IMR-90 (cell line): ENCODE measurements around the gene TNRC6B. TPM values are rescaled to one million over a fixed set of nuclear protein-coding genes. Genes with fewer than 3 reads are reported as not detected.

Source experiments
- ATAC-seq: fragments of 200-7000 bp; cut with Tn5 transposase; 2 replicates; pipeline ENCODE4 v1.9.1; 2020; ENCODE audit warnings: low read depth, mild to moderate bottlenecking, moderate library complexity
- BruUV-seq: library from RNA; stranded (reverse); fragments of 400-500 nt; replicated peaks from 2 replicates; lab custom pipeline; 2021; lab: Mats Ljungman, UMichigan
- CTCF ChIA-PET: fragments of 300-600 bp; formaldehyde crosslinking; extraction: SDS; loops from one replicate; lab custom pipeline; 2021; ENCODE audit warnings: antibody characterized with exemption; lab: Yijun Ruan, JAX
- POLR2A ChIA-PET: fragments of 300-600 bp; sonication (Branson Sonifier 250); formaldehyde crosslinking; loops from one replicate; lab custom pipeline; 2022; ENCODE audit warnings: antibody characterized with exemption; ENCODE audit not compliant: unreplicated experiment; lab: Charles Lee
- DNase-seq: peaks from one replicate; pipeline ENCODE4 v3.0.0; 2013
- H2AFZ ChIP-seq: replicated peaks from 2 replicates; pipeline ENCODE3; 2013; ENCODE audit warnings: low read length, mild to moderate bottlenecking; ENCODE audit not compliant: poor library complexity
- H2AK5ac ChIP-seq: 2 replicates; pipeline ENCODE4 v1.6.1; 2013; ENCODE audit warnings: low read depth, low read length, inconsistent platforms
- H2AK9ac ChIP-seq: replicated peaks from 2 replicates; pipeline ENCODE3; 2013; ENCODE audit warnings: mild to moderate bottlenecking, low read depth, low read length, moderate library complexity; ENCODE audit not compliant: poor library complexity
- H2BK120ac ChIP-seq: 2 replicates; pipeline ENCODE4 v1.6.1; 2013; ENCODE audit warnings: low read depth, low read length, inconsistent platforms
- H2BK15ac ChIP-seq: 3 replicates; pipeline ENCODE4 v1.6.1; 2013; ENCODE audit warnings: low read depth, low read length, inconsistent platforms
- H2BK20ac ChIP-seq: 2 replicates; pipeline ENCODE4 v1.6.1; 2013; ENCODE audit warnings: low read depth, mild to moderate bottlenecking, inconsistent platforms, low read length, moderate library complexity
- H2BK5ac ChIP-seq: 2 replicates; pipeline ENCODE4 v1.6.1; 2013; ENCODE audit warnings: mild to moderate bottlenecking, low read depth, low read length, inconsistent platforms; ENCODE audit not compliant: poor library complexity, severe bottlenecking
- H3K14ac ChIP-seq: replicated peaks from 2 replicates; pipeline ENCODE4 v1.6.1; 2013; ENCODE audit warnings: low read depth, low read length, inconsistent platforms
- H3K18ac ChIP-seq: 2 replicates; pipeline ENCODE4 v1.6.1; 2013; ENCODE audit warnings: low read depth, low read length, control low read depth
- H3K23ac ChIP-seq: 2 replicates; pipeline ENCODE4 v1.6.1; 2013; ENCODE audit warnings: low read depth, low read length, inconsistent platforms
- H3K27ac ChIP-seq: 2 replicates; pipeline ENCODE4 v1.5.1; 2013; ENCODE audit warnings: mild to moderate bottlenecking, control low read depth, low read length; ENCODE audit not compliant: insufficient read depth
- H3K27me3 ChIP-seq: 2 replicates; pipeline ENCODE4 v1.6.1; 2013; ENCODE audit warnings: low read length; ENCODE audit not compliant: control insufficient read depth, insufficient read depth
- H3K36me3 ChIP-seq: 2 replicates; pipeline ENCODE4 v1.6.1; 2013; ENCODE audit warnings: low read length, mixed read lengths; ENCODE audit not compliant: control insufficient read depth, insufficient read depth
- H3K4ac ChIP-seq: 2 replicates; pipeline ENCODE4 v1.6.1; 2013; ENCODE audit warnings: low read depth, low read length, inconsistent platforms
- H3K4me1 ChIP-seq: 2 replicates; pipeline ENCODE4 v1.6.1; 2013; ENCODE audit warnings: low read length, mixed read lengths; ENCODE audit not compliant: control insufficient read depth, insufficient read depth
- H3K4me2 ChIP-seq: 2 replicates; pipeline ENCODE4 v1.6.1; 2013; ENCODE audit warnings: low read depth, mild to moderate bottlenecking, control low read depth, low read length, moderate library complexity
- H3K4me3 ChIP-seq: 2 replicates; pipeline ENCODE4 v1.5.1; 2013; ENCODE audit warnings: low read depth, mild to moderate bottlenecking, control low read depth, low read length, moderate library complexity; ENCODE audit not compliant: insufficient read depth
- H3K56ac ChIP-seq: 2 replicates; pipeline ENCODE4 v1.6.1; 2013; ENCODE audit warnings: low read length, inconsistent platforms; ENCODE audit not compliant: insufficient read depth; ENCODE audit errors: extremely low read depth
- H3K79me1 ChIP-seq, 2 experiments: 2 replicates each; pipeline ENCODE4 v1.6.1; 2013; ENCODE audit warnings: low read length in 2 of 2, inconsistent platforms in 1 of 2, low read depth in 1 of 2
- H3K9ac ChIP-seq: 2 replicates; pipeline ENCODE4 v1.6.1; 2013; ENCODE audit warnings: low read depth, low read length, control low read depth
- H3K9me1 ChIP-seq: 2 replicates; pipeline ENCODE4 v1.6.1; 2013; ENCODE audit warnings: low read length, inconsistent platforms; ENCODE audit not compliant: insufficient read depth
- H3K9me3 ChIP-seq: 2 replicates; pipeline ENCODE4 v1.6.1; 2013; ENCODE audit warnings: low read length; ENCODE audit not compliant: control insufficient read depth, insufficient read depth
- H4K20me1 ChIP-seq: 2 replicates; pipeline ENCODE4 v1.6.1; 2013; ENCODE audit warnings: low read length, inconsistent platforms; ENCODE audit not compliant: insufficient read depth
- H4K5ac ChIP-seq: 2 replicates; pipeline ENCODE4 v1.6.1; 2013; ENCODE audit warnings: mild to moderate bottlenecking, low read depth, low read length, control low read depth
- H4K8ac ChIP-seq, 2 experiments: 2 replicates each; pipeline ENCODE4 v1.6.1; 2013; ENCODE audit warnings: low read depth in 2 of 2, low read length in 2 of 2, control low read depth in 1 of 2, inconsistent platforms in 1 of 2
- H4K91ac ChIP-seq: 2 replicates; pipeline ENCODE4 v1.6.1; 2013; ENCODE audit warnings: low read depth, low read length, inconsistent platforms; ENCODE audit not compliant: insufficient read depth
- CEBPB ChIP-seq: IDR thresholded peaks from 2 replicates; pipeline ENCODE4 v1.6.1; 2012; ENCODE audit warnings: low read depth, low read length, improper control_type of control experiment
- MXI1 ChIP-seq: IDR thresholded peaks from 2 replicates; pipeline ENCODE4 v1.6.1; 2012; ENCODE audit warnings: low read depth, mild to moderate bottlenecking, low read length, moderate library complexity, borderline replicate concordance
- WGBS, 2 experiments: methylation state at CpG; one replicate each; pipeline versions ENCODE4 v1.1.5 to v1.1.7; 2013; ENCODE audit warnings: missing lambda C conversion rate in 2 of 2; ENCODE audit not compliant: insufficient read length in 1 of 2; ENCODE audit errors: extremely low coverage in 2 of 2; 5-methylcytosine and 5-hydroxymethylcytosine counted together
- dilution Hi-C: fragments of 300-500 bp; cut with HindIII; formaldehyde crosslinking; loops from one replicate; pipeline ENCODE4 v1.14.3; 2018; ENCODE audit warnings: low sequenced_read_pairs; ENCODE audit not compliant: unreplicated experiment
- in situ Hi-C: fragments of 300-500 bp; cut with MboI; formaldehyde crosslinking; loops from 3 replicates; pipeline ENCODE4 v1.14.3; 2019; ENCODE audit warnings: low sequenced_read_pairs, inconsistent platforms, mixed read lengths
- intact Hi-C: fragments of 100-400 bp; cut with micrococcal nuclease; formaldehyde crosslinking; loops from 2 replicates; pipeline ENCODE4 v1.10.0; 2022
- polyA plus RNA-seq, 3 experiments: library from polyadenylated mRNA; depleted of rRNA; stranded (reverse); fragments of >200 nt; gene quantifications; 2 replicates each; pipeline ENCODE4 v1.2.3, GENCODE V29; 2012; ENCODE audit warnings: low replicate concordance in 1 of 3
- total RNA-seq: library from RNA; depleted of rRNA; stranded (reverse); fragments of >200 nt; gene quantifications from 2 replicates; pipeline ENCODE4 v1.2.3, GENCODE V29; 2012

The TNRC6B gene
- total and polyA plus RNA-seq, 2 of the 4 experiments (the other 2 are of a cell fraction): 3.9 to 17.0 TPM

DNA sequence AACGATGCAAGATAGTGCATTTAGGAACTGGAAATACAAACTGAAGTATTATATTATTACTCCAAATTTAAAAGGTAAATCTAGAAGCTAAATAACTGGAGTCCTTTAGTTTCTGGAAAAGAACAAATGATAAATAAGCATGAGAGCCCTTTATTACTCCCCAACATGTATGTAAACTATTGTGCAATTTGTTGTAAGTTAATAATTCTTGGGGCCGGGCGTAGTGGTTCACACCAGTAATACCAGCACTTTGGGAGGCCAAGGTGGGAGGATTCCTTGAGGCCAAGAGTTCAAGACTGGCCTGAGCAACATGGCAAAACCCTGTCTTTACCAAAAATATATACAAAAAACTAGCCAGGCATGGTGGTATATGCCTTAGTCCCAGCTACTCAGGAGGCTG, 203.7 kb downstream of the TNRC6B start:
- no peak overlapping the region for H2BK15ac ChIP-seq
- no peak overlapping the region for H2BK120ac ChIP-seq
- H3K14ac ChIP-seq: no peak overlapping the region
- DNase-seq (no peak), ATAC-seq (no peak)
- no peak overlapping the region for H3K4me2 ChIP-seq
- no peak overlapping the region for H2AK5ac ChIP-seq
- H2AFZ ChIP-seq: no peak overlapping the region
- H3K9ac ChIP-seq: no peak overlapping the region
- no peak overlapping the region for H3K4me3 ChIP-seq
- H3K27me3 ChIP-seq: no peaks in the 10 kb centered on the region
- no peak overlapping the region for H3K18ac ChIP-seq
- ChIA-PET POLR2A (no interaction called here), CTCF (no interaction called here)
- H3K79me1 ChIP-seq: peaks cover 50 to 86% of the 10 kb centered on the region in 2 experiments
- no peak overlapping the region for H3K4ac ChIP-seq
- in situ Hi-C loops: no loop called here
- H2BK20ac ChIP-seq: no peak overlapping the region
- dilution Hi-C loops: no loop called here
- H3K23ac ChIP-seq: no peak overlapping the region
- H4K20me1 ChIP-seq: peaks cover 36% of the 10 kb centered on the region
- no TSS peak for BruUV-seq
- H3K36me3 ChIP-seq: no peaks in the 10 kb centered on the region
- no peaks in the 10 kb centered on the region for H3K9me3 ChIP-seq
- WGBS, 2 experiments: no CpG with 5 or more reads among the region's 3 CpGs
- no peak overlapping the region for H3K56ac ChIP-seq
- no peak overlapping the region for H3K27ac ChIP-seq
- no peak overlapping the region for H4K91ac ChIP-seq
- no peak overlapping the region for H2BK5ac ChIP-seq
- H4K8ac ChIP-seq: no peak overlapping the region
- intact Hi-C loops: no loop called here
- H4K5ac ChIP-seq: no peak overlapping the region
- TF ChIP-seq MXI1 (no peak), CEBPB (peak; percentile 42)
- peaks cover 3% of the 10 kb centered on the region; the same call in 1 of the 2 replicates for H3K4me1 ChIP-seq
- peaks cover 22% of the 10 kb centered on the region for H3K9me1 ChIP-seq
- H2AK9ac ChIP-seq: no peak overlapping the region
